HG03354 (cell line): Measurements from ENCODE around the gene PLEKHA6.

ENCODE experiments used
- ATAC-seq: cut with Tn5 transposase; IDR thresholded peaks from one replicate; pipeline ENCODE4 v1.9.1; 2021; ENCODE audit warnings: mild to moderate bottlenecking; ENCODE audit not compliant: unreplicated experiment, poor library complexity, severe bottlenecking

PLEKHA6 gene

GRCh38 chr1:204275695-204276370 lies 83.9 kb downstream of the PLEKHA6 start:
- ATAC-seq = no peak

GRCh38 chr1:204274446-204274845 lies 85.3 kb downstream of the PLEKHA6 start:
- no peak for ATAC-seq

- no peak for ATAC-seq
Measured at GRCh38 chr1:204272505-204272904, 87.2 kb downstream of the PLEKHA6 start.

GRCh38 chr1:204271970-204272369 lies 87.8 kb downstream of the PLEKHA6 start:
- ATAC-seq = no peak

GRCh38 chr1:204268101-204268500 lies 91.6 kb downstream of the PLEKHA6 start:
- no peak for ATAC-seq

GRCh38 chr1:204267191-204267601 lies 92.5 kb downstream of the PLEKHA6 start:
- no peak for ATAC-seq

GRCh38 chr1:204266504-204267034 lies 93.2 kb downstream of the PLEKHA6 start:
- ATAC-seq = no peak

- ATAC-seq = no peak
Measured at GRCh38 chr1:204265665-204266064, 94.1 kb downstream of the PLEKHA6 start.

GRCh38 chr1:204264805-204265204 lies 94.9 kb downstream of the PLEKHA6 start:
- no peak for ATAC-seq

GRCh38 chr1:204263254-204263910 lies 96.3 kb downstream of the PLEKHA6 start:
- ATAC-seq = no peak

- no peak for ATAC-seq
Measured at GRCh38 chr1:204262506-204263253, 97.0 kb downstream of the PLEKHA6 start.

- no peak for ATAC-seq
Measured at GRCh38 chr1:204261746-204262505, 97.8 kb downstream of the PLEKHA6 start.

GRCh38 chr1:204261266-204261665 lies 98.5 kb downstream of the PLEKHA6 start:
- no peak for ATAC-seq

GRCh38 chr1:204260601-204261197 lies 99.0 kb downstream of the PLEKHA6 start:
- no peak for ATAC-seq

- no peak for ATAC-seq
Measured at GRCh38 chr1:204259782-204260181, 99.9 kb downstream of the PLEKHA6 start.

- no peak for ATAC-seq
Measured at GRCh38 chr1:204259196-204259595, 100.5 kb downstream of the PLEKHA6 start.

- ATAC-seq = no peak
Measured at GRCh38 chr1:204258213-204259115, 101.3 kb downstream of the PLEKHA6 start.

- ATAC-seq = no peak
Measured at GRCh38 chr1:204257446-204257845, 102.3 kb downstream of the PLEKHA6 start.

GRCh38 chr1:204256531-204256930 lies 103.2 kb downstream of the PLEKHA6 start:
- ATAC-seq = no peak
